ENCODE data around the gene AURKB.

AURKB gene

DNA sequence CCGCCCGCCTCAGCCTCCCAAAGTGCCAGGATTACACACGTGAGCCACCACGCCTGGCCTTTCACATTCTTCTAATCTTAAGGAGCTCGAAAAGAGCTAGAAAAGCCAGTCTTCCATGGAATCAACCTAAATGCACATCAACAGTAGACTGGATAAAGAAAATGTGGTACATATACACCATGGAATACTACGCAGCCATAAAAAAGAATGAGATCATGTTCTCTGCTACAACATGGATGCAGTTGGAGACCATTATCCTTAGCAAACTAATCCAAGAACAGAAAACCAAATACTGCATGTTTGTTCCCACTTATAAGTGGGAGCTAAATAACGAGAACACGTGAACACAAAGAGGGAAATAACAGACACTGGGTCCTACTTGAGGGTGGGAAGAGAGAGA, 34.4 kb upstream of the AURKB start:
- peaks cover under 1% of the 10 kb centered on the region for H3K36me3 ChIP-seq (ENCODE audit: control insufficient read depth, insufficient read depth, low read length)
- no peak overlapping the region for H4K8ac ChIP-seq (ENCODE audit: low read depth, low read length)
- no peak overlapping the region for H3K4me3 ChIP-seq (ENCODE audit: low read length)
- no peak overlapping the region for H3K9ac ChIP-seq (ENCODE audit: low read length)
- H3K79me1 ChIP-seq (ENCODE audit: low read length): peaks cover 5% of the 10 kb centered on the region
- no peak overlapping the region for H2BK15ac ChIP-seq (replicated peaks; ENCODE audit: low read depth)
- no peak for DNase-seq
- H3K27me3 ChIP-seq (ENCODE audit: insufficient read depth, low read length, poor library complexity): no peaks in the 10 kb centered on the region
- H3K4me2 ChIP-seq (ENCODE audit: low read length): no peak overlapping the region
- H2BK120ac ChIP-seq (ENCODE audit: low read depth, low read length): no peak overlapping the region
- no peak overlapping the region for H3K4ac ChIP-seq (ENCODE audit: low read depth, low read length)
- no CpG with 5 or more reads among the region's 8 CpGs for WGBS (ENCODE audit: extremely low coverage, insufficient coverage, low lambda C conversion rate)
- H2AK5ac ChIP-seq (ENCODE audit: low read length): no peak overlapping the region
- H3K4me1 ChIP-seq (ENCODE audit: control insufficient read depth, low read depth, low read length): no peaks in the 10 kb centered on the region
- no peak overlapping the region for H2BK5ac ChIP-seq (ENCODE audit: low read length)
- H3K79me2 ChIP-seq (ENCODE audit: control insufficient read depth, insufficient read depth, low read length): peaks cover 15% of the 10 kb centered on the region
- H3K18ac ChIP-seq (ENCODE audit: low read length): no peak overlapping the region
- no peak overlapping the region for H4K5ac ChIP-seq (ENCODE audit: low read length)
- no peak overlapping the region for H3K27ac ChIP-seq (ENCODE audit: low read depth, low read length)
- H3K23ac ChIP-seq (ENCODE audit: low read length): no peak overlapping the region
- H3K56ac ChIP-seq (ENCODE audit: low read length): no peak overlapping the region

DNA sequence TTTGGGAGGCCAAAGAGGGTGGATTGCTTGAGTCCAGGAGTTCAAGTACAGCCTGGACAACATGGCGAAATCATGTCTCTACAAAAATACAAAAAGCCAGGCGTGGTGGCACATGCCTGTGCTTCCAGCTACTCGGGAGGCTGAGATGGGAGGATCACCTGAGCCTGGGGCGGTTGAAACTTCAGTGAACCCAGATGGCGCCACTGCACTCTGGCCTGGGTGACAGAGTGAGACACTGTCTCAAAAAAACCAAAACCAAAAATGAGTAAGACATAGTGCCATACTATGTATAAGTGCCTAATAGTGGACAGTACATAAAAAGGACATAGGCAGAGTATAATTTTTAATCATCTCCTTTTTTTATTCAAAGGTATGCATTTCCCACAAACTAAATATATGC, 33.5 kb upstream of the AURKB start:
- WGBS (ENCODE audit: extremely low coverage, insufficient coverage, low lambda C conversion rate): no CpG with 5 or more reads among the region's 5 CpGs
- no peak for DNase-seq
- H3K18ac ChIP-seq (ENCODE audit: low read length): no peak overlapping the region
- no peak overlapping the region for H3K4me2 ChIP-seq (ENCODE audit: low read length)
- no peak overlapping the region for H3K27ac ChIP-seq (ENCODE audit: low read depth, low read length)
- H2AK5ac ChIP-seq (ENCODE audit: low read length): no peak overlapping the region
- H3K27me3 ChIP-seq (ENCODE audit: insufficient read depth, low read length, poor library complexity): no peaks in the 10 kb centered on the region
- H3K56ac ChIP-seq (ENCODE audit: low read length): no peak overlapping the region
- peaks cover 2% of the 10 kb centered on the region for H3K36me3 ChIP-seq (ENCODE audit: control insufficient read depth, insufficient read depth, low read length)
- H3K23ac ChIP-seq (ENCODE audit: low read length): no peak overlapping the region
- peaks cover 10% of the 10 kb centered on the region for H3K79me2 ChIP-seq (ENCODE audit: control insufficient read depth, insufficient read depth, low read length)
- H3K79me1 ChIP-seq (ENCODE audit: low read length): peaks cover 5% of the 10 kb centered on the region
- H3K4ac ChIP-seq (ENCODE audit: low read depth, low read length): no peak overlapping the region
- no peak overlapping the region for H2BK120ac ChIP-seq (ENCODE audit: low read depth, low read length)
- no peak overlapping the region for H2BK15ac ChIP-seq (replicated peaks; ENCODE audit: low read depth)
- H4K8ac ChIP-seq (ENCODE audit: low read depth, low read length): no peak overlapping the region
- H3K4me1 ChIP-seq (ENCODE audit: control insufficient read depth, low read depth, low read length): no peaks in the 10 kb centered on the region
- no peak overlapping the region for H3K4me3 ChIP-seq (ENCODE audit: low read length)
- no peak overlapping the region for H2BK5ac ChIP-seq (ENCODE audit: low read length)
- no peak overlapping the region for H4K5ac ChIP-seq (ENCODE audit: low read length)
- H3K9ac ChIP-seq (ENCODE audit: low read length): no peak overlapping the region

DNA sequence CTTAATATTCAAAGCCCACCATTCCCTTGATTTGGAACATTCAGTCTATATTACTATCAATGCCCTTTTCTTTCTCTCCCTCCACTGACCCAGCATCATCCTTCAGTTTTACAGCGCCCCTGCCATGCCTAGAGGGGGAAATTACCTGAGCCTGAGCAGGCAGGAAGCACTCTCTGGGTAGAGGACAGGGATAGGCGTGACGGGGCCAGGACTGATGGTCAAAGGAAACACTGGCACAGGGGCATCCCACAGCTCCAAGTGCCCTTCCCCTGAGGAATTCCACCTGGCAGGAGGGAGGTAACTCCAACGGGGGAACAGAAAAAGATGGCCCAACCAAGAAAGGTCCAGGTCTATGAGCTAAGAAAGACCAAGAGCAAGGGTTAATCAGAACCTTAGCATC, 27.5 kb upstream of the AURKB start:
- no peak for DNase-seq
- Histone ChIP-seq H3K27me3 (ENCODE audit: insufficient read depth, low read length, poor library complexity) (no peaks in the 10 kb centered on the region), H2AK5ac (ENCODE audit: low read length) (no peak overlapping the region), H3K36me3 (ENCODE audit: control insufficient read depth, insufficient read depth, low read length) (peaks cover 8% of the 10 kb centered on the region), H3K23ac (ENCODE audit: low read length) (no peak overlapping the region), H2BK15ac (replicated peaks; ENCODE audit: low read depth) (no peak overlapping the region), H3K56ac (ENCODE audit: low read length) (no peak overlapping the region), H3K4ac (ENCODE audit: low read depth, low read length) (no peak overlapping the region), H3K4me1 (ENCODE audit: control insufficient read depth, low read depth, low read length) (no peaks in the 10 kb centered on the region), H3K18ac (ENCODE audit: low read length) (no peak overlapping the region), H3K4me3 (ENCODE audit: low read length) (no peak overlapping the region), H2BK5ac (ENCODE audit: low read length) (no peak overlapping the region), H4K8ac (ENCODE audit: low read depth, low read length) (no peak overlapping the region), H3K9ac (ENCODE audit: low read length) (no peak overlapping the region), H3K79me2 (ENCODE audit: control insufficient read depth, insufficient read depth, low read length) (no peaks in the 10 kb centered on the region), H4K5ac (ENCODE audit: low read length) (no peak overlapping the region), H3K79me1 (ENCODE audit: low read length) (no peaks in the 10 kb centered on the region), H3K27ac (ENCODE audit: low read depth, low read length) (no peak overlapping the region), H3K4me2 (ENCODE audit: low read length) (no peak overlapping the region), H2BK120ac (ENCODE audit: low read depth, low read length) (no peak overlapping the region)
- no CpG with 5 or more reads among the region's 4 CpGs for WGBS (ENCODE audit: extremely low coverage, insufficient coverage, low lambda C conversion rate)

DNA sequence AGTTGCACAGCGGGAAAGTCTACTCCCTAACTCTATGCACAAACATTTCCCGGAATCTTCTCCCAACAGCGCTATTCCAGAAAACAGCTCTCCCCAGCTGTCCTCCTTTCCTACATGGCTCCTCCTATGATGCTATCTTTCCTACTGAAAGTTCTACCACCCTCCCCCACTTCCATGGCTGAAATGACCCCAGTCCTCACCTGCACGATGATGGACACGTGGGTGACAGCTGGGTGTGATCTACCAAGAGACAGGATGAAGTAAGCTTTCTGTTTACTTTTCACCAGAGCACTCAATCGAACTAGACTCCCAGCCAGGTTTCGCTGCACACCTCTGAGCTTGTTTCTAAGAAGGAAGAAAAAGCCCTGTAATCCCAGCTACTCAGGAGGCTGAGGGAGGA, 26.8 kb upstream of the AURKB start:
- WGBS (ENCODE audit: extremely low coverage, insufficient coverage, low lambda C conversion rate): no CpG with 5 or more reads among the region's 7 CpGs
- H3K9ac ChIP-seq (ENCODE audit: low read length): no peak overlapping the region
- no peaks in the 10 kb centered on the region for H3K79me2 ChIP-seq (ENCODE audit: control insufficient read depth, insufficient read depth, low read length)
- H2BK5ac ChIP-seq (ENCODE audit: low read length): no peak overlapping the region
- no peak overlapping the region for H3K4me2 ChIP-seq (ENCODE audit: low read length)
- no peak overlapping the region for H3K27ac ChIP-seq (ENCODE audit: low read depth, low read length)
- no peaks in the 10 kb centered on the region for H3K27me3 ChIP-seq (ENCODE audit: insufficient read depth, low read length, poor library complexity)
- H3K18ac ChIP-seq (ENCODE audit: low read length): no peak overlapping the region
- no peak overlapping the region for H2BK120ac ChIP-seq (ENCODE audit: low read depth, low read length)
- H3K4ac ChIP-seq (ENCODE audit: low read depth, low read length): no peak overlapping the region
- H4K8ac ChIP-seq (ENCODE audit: low read depth, low read length): no peak overlapping the region
- no peaks in the 10 kb centered on the region for H3K79me1 ChIP-seq (ENCODE audit: low read length)
- peaks cover 14% of the 10 kb centered on the region for H3K36me3 ChIP-seq (ENCODE audit: control insufficient read depth, insufficient read depth, low read length)
- H3K4me3 ChIP-seq (ENCODE audit: low read length): no peak overlapping the region
- no peak for DNase-seq
- no peaks in the 10 kb centered on the region for H3K4me1 ChIP-seq (ENCODE audit: control insufficient read depth, low read depth, low read length)
- H4K5ac ChIP-seq (ENCODE audit: low read length): no peak overlapping the region
- H2AK5ac ChIP-seq (ENCODE audit: low read length): no peak overlapping the region
- no peak overlapping the region for H3K23ac ChIP-seq (ENCODE audit: low read length)
- no peak overlapping the region for H3K56ac ChIP-seq (ENCODE audit: low read length)
- no peak overlapping the region for H2BK15ac ChIP-seq (replicated peaks; ENCODE audit: low read depth)

DNA sequence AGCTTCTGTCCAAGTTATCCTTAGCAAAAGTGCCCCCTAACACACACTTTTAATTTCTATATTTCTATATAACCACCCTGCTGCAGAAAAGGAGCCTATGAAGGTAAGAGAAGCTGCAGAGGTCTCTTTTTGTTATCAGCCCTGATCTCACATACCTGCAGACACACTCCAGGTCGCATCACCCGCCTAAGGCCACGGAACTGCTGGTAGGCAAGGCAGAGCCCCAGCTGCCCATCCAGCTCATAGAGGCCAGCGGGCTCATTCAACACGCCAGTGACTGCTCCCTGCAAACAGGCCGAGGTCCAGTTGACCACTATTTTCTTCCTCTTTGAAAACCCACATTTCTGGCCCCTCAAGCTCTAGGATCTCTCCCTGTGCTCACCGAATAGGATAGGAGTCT, 25.3 kb upstream of the AURKB start:
- no CpG with 5 or more reads among the region's 7 CpGs for WGBS (ENCODE audit: extremely low coverage, insufficient coverage, low lambda C conversion rate)
- Histone ChIP-seq H3K23ac (ENCODE audit: low read length) (no peak overlapping the region), H2AK5ac (ENCODE audit: low read length) (no peak overlapping the region), H3K27me3 (ENCODE audit: insufficient read depth, low read length, poor library complexity) (no peaks in the 10 kb centered on the region), H2BK5ac (ENCODE audit: low read length) (no peak overlapping the region), H4K5ac (ENCODE audit: low read length) (no peak overlapping the region), H2BK15ac (replicated peaks; ENCODE audit: low read depth) (no peak overlapping the region), H3K4me2 (ENCODE audit: low read length) (no peak overlapping the region), H4K8ac (ENCODE audit: low read depth, low read length) (no peak overlapping the region), H3K4me1 (ENCODE audit: control insufficient read depth, low read depth, low read length) (no peaks in the 10 kb centered on the region), H2BK120ac (ENCODE audit: low read depth, low read length) (no peak overlapping the region), H3K18ac (ENCODE audit: low read length) (no peak overlapping the region), H3K9ac (ENCODE audit: low read length) (no peak overlapping the region), H3K36me3 (ENCODE audit: control insufficient read depth, insufficient read depth, low read length) (peaks cover 20% of the 10 kb centered on the region), H3K4me3 (ENCODE audit: low read length) (no peak overlapping the region), H3K79me2 (ENCODE audit: control insufficient read depth, insufficient read depth, low read length) (no peaks in the 10 kb centered on the region), H3K56ac (ENCODE audit: low read length) (no peak overlapping the region), H3K79me1 (ENCODE audit: low read length) (no peaks in the 10 kb centered on the region), H3K4ac (ENCODE audit: low read depth, low read length) (no peak overlapping the region), H3K27ac (ENCODE audit: low read depth, low read length) (no peak overlapping the region)
- DNase-seq: no peak

DNA sequence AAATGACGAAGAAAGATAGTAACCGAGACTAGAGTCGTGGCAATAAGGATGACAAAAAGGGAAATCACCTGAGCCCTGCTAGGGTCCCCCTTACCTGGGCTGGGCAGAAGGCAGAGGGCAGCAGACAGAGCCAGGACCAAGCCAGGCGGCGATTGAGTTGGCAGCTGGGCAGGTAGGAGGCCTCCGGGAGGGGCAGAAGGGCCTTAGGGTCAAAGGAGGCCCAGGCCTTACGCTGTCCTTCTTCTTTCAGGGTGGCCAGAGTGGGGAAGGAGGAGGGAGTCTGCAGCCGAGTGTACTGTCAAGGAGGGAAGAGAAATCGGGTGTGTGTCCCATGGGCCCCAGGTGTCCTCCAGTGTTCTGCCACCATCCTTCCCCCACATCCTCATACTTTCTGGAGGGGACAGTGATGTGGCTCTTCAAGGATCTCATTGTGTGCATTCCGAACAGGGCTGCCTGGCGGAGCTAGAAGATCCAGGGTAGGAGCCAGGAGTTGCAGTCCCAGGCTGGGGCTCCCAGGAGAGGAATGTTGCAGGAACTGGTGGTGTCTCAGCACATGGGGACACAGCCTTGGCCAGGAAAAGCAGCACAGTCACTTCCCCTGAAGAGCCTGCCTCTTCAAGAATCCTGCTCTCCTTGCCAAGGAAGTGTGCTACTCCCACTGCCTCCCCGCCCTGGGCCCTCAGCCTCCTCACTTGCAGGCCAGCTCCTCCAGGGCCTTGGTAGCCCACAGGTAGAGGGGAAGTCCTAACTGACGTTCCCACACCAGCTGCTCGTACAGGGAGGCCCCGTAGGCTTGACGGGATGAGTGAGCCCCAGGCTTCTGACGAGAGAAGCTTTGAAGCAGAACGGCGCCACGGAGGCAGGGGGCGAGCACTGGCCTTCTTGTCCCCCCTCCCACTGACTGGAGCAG, 24.2 kb upstream of the AURKB start:
- Histone ChIP-seq H2BK5ac (ENCODE audit: low read length) (no peak overlapping the region), H2AK5ac (ENCODE audit: low read length) (no peak overlapping the region), H3K18ac (ENCODE audit: low read length) (no peak overlapping the region), H3K79me1 (ENCODE audit: low read length) (no peaks in the 10 kb centered on the region), H3K9ac (ENCODE audit: low read length) (no peak overlapping the region), H2BK120ac (ENCODE audit: low read depth, low read length) (no peak overlapping the region), H3K36me3 (ENCODE audit: control insufficient read depth, insufficient read depth, low read length) (peaks cover 25% of the 10 kb centered on the region), H3K4me1 (ENCODE audit: control insufficient read depth, low read depth, low read length) (no peaks in the 10 kb centered on the region), H4K5ac (ENCODE audit: low read length) (no peak overlapping the region), H3K4me2 (ENCODE audit: low read length) (no peak overlapping the region), H3K56ac (ENCODE audit: low read length) (no peak overlapping the region), H3K27me3 (ENCODE audit: insufficient read depth, low read length, poor library complexity) (no peaks in the 10 kb centered on the region), H4K8ac (ENCODE audit: low read depth, low read length) (no peak overlapping the region), H3K4ac (ENCODE audit: low read depth, low read length) (no peak overlapping the region), H3K79me2 (ENCODE audit: control insufficient read depth, insufficient read depth, low read length) (no peaks in the 10 kb centered on the region), H3K23ac (ENCODE audit: low read length) (no peak overlapping the region), H3K27ac (ENCODE audit: low read depth, low read length) (no peak overlapping the region), H3K4me3 (ENCODE audit: low read length) (no peak overlapping the region), H2BK15ac (replicated peaks; ENCODE audit: low read depth) (no peak overlapping the region)
- no CpG with 5 or more reads among the region's 21 CpGs for WGBS (ENCODE audit: extremely low coverage, insufficient coverage, low lambda C conversion rate)
- DNase-seq: no peak

All from mesendoderm (in vitro differentiated cells).